Left renal cortex interstitium (tissue), 4 donors: Measurements from ENCODE around the gene ERMN. TPM values are rescaled to one million over a fixed set of nuclear protein-coding genes. Genes with fewer than 3 reads are reported as not detected.
A peak's percentile ranks its signal among the peaks of the same experiment; 100 is the strongest.

Experiments used
- DNase-seq, 4 donors: peaks; one replicate each; pipeline ENCODE4 v3.0.0-alpha.2; 2013; ENCODE audit warnings: low read depth in 4 of 4, low spot score in 2 of 4, missing footprints in 1 of 4
- polyA plus RNA-seq, 4 donors: library from polyadenylated mRNA; unstranded; fragments of 120-200 nt; gene quantifications; one replicate each; pipeline ENCODE4 v1.2.1, GENCODE V29; 2013; ENCODE audit not compliant: insufficient read length in 4 of 4

The ERMN gene
- polyA plus RNA-seq, 4 donors = 0.08 to 0.28 (median 0.16) TPM; not detected in 1

DNA sequence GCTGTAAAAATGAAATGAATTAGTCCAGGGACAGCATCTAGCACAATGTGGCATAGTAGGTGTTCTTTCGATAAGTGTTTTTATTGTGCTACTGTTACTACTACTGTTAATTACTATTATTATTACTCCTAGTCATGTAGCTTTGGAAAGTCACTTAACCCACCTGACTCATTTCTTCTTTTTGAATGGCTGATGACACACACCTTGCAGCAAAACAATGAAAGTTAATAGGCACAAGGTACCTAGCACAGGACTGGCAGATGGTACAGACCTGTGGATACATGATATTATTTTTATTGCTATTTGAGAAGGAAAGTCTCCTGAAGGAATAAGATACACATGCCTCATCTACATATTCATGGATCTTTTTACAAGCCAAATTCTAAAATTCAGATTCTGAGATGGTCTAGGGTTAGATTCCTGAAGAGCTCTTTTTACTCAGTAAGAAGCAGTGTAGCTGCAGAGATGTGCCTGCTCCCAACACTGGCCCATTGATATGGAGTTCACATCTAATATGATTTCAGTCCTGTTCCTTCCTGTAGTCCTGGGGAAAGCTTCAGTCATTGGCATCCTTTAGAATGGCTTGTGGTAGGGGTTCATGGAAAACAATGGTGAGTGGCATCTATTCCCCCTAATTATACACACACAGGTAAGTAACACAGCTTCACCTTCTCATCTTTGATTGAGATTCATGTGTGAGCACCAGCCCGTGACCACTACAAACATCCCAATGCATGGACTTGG is 7.9 kb upstream of the ERMN start:
- DNase-seq = no peak

DNA sequence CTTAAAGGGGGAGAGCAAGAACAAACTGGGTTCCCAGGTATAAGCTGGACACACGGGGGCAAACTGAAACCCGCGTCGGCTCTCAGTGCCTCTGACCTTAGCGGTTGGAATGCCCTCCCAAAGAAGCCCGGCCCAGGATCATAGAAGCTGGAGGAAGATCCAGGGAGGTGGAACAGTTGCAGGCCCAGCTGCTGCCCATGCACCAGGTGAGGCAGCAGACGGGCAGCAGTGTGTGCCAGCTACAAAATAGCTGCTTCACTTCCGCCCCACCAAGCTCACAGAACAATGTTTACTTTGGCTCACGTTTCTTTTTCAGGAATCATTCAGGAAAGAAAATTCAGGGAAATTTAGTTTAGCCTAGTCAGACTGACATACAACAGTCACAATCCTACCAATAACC is 3.9 kb upstream of the ERMN start:
- DNase-seq = no peak

DNA sequence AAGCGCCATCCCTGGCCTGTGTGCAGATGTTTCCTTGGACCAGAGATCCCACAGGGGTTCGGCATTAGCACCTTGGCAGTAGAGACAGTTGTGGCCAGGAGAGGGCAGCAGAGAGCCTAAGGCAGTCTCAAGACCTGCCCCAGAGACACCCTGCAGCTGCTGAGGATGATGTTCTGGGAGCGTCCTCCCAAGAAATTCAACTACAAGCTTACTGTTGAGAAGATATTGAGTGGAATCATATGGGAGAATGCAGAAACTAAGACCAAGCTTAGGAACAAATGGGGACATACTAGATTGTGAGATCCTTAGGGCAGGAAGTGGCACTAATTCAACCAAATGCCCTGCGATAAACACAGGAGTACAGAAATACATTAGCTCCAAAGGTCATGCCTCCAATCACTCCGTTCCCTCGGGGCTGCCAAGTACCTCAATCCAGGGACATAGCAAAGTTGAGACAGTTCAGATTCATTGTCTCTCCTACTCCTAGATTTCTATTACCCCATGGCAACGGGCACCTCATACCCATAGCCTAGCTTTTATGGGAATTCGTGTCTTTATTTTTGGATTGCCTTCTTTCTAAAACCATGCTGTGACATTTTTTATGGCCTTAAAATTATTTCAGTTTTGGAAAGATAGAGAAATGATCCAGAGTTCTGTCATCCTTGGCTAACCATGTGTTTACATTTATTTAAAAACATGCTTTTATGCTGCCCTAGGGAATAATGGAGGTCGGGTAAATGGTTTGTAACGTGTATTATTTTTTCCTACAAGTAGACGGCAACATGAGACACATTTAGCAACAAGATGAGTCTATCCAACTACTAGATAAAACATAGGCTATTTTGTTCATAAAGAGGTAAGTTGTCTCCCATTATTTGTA is 2.2 kb upstream of the ERMN start:
- peak in 3 of 4 donors; percentile 34 to 58 (median 46) for DNase-seq

DNA sequence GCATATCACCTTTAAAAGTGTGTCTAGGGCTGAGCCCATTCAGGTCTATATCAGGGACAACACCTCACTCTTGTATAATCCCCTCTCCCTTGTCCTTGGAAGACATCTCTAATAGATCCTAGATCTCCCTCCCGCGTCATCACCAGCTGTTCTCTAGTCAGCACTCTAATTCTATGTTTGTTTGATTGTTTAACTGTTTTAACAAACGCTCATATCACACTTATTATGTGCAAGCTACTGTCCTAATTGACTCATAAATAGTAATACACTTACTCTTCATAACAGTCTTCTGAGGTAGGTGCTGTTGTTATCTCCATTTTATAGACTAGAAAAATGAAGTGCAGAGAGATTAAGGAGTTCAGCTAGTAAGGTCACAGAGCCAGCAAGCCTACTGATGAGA is 1.6 kb upstream of the ERMN start:
- no peak for DNase-seq

DNA sequence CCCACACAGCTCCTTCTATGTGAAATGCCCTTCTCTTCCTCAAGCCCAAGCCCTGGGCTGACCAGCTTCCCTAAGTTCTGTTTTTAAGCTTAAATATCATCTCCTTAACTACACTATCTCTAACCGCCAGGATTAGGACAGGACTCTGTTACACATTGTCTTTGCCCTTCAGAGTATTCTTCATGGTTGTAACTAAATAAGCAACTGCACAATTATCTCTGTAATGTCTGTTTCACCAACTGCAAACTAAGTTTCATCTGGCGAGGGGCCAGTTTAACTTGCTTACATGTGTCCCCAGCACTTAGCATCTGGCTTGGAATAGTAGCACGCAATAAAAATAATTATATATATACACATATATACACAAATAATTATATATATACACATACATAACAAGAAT is 1.1 kb upstream of the ERMN start:
- DNase-seq = no peak

DNA sequence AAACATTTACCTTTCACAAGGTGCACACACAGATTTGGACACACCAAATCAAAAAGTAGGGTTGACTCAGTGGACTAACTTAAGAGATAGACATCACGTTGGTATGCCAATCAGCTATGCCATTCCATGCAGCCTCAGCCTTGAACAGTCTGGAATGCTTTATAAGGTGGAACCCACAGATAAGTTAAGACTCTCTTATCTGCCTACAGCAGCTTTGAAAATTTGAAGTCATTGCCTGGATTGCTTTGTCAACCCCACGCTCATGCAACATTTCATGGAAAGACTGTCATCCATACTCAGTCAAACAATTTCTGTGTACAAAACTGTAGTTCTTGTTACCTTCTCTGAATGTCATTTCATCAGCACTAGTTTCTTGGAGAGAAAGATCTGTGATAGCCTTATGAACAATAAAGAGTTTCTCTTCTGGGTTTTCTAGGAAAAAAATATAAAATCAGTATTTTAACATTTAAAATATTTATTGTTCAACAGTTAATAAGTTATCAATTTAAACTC is 1.2 kb downstream of the ERMN start:
- no peak for DNase-seq

DNA sequence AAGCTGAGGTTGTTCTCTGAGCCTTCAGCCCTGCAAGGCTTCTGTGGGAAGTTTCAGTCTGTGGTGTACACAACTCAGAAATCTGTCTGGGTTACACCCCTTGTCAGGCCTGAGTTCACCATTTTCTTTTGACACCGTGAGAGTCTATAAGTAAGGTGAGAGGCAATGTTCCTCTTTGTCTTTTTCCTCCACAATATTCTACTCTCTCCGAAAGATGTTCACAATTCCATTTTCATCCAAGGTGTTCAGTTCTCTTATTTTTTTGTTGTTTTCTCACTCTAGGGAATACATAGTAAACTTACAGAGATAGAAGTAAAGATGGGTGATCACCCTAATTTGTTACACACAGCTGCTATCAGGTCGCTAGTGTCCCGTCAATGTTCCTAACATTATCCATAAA is 3.2 kb downstream of the ERMN start:
- DNase-seq = no peak

DNA sequence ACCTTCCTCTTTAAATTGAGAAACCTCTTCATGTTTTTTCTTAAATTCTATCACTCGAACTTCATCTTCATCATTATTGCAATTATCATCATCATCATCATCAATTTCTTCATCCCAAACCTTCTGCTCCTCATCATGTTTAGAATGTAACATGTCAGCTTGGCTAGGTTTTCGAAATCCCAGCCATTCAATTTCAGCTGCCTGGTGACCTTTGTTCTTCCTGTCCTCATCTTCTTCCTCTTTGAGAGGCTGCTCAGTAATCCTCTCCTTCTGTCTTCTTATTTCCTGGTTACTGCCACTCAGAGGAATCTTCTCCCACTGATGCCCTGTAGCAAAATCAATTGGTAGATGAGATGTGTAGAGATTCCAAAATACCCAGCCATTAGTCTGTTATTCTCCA is 4.2 kb downstream of the ERMN start:
- DNase-seq = no peak

DNA sequence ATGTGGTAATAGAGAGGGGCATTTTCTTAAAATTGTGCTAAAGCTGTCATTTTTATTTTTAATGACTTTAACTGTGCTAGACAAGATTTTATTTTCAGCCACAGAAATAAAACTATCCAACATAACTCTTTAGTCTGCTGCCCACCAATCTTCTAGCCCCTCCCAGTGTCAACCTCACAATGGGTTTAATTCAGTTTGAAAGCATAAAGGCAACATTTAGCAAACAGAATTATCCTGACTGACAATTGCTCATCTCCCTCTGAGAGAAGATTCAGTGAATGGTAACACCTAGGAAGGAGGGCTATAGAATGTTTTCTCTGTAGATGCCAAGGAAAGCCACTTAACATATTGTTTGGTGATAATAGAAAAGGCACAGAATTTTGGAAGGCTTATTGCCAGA is 5.2 kb downstream of the ERMN start:
- no peak for DNase-seq

DNA sequence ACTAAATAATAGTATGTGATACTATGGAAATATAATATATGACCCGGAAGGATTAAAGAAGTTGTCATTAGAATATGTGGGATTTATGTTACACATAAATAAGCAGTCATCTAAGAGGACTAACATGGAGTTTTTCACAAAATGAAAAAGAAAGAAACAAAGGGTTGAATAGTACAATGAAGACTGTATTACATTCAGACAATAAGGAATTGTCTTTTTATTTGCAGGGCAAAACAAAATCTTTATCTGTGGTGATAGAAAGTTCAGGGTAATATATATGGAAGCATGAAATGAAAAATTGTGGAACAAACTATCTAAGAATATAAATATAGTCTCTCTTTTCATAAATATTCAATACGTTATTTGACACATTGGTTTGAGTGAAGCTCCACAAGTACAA is 5.8 kb downstream of the ERMN start:
- DNase-seq = no peak

DNA sequence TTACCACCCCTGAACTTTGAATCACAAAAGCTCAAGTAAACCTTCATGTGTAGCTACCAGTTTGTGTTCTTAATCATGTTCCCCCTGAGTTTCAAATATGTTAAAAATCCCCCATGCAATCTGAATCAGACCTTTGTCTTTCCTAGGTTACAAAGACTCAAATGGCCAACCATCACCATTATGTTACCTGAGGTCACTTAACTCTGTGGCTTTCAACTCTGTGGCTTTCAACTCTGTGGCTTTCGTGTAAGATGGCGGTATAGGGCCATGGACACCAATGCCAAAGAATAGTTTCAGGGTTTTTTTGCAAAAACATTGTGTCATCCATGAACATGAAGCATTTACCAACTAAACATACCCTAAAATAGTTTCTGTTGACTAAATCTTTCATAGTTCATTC is 6.7 kb downstream of the ERMN start:
- DNase-seq = no peak

DNA sequence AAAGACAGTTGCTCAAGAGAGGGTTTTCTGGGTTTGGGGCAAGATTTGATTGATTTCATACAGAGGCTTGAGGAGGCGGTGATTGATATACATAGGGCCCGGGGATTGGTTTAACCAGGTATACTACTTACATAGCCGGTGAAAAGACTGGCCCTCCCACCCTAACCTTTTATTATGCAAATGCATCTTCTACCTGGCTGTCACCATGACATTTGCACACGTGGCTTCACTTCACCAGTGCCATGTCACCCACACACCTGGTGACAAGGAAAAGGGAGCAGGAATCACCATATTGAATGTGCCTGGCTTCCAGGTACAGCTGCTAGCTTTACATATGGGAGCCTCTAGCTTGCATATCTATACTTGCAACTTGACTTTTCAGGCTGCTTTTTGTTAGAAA is 9.7 kb downstream of the ERMN start:
- DNase-seq = no peak

DNA sequence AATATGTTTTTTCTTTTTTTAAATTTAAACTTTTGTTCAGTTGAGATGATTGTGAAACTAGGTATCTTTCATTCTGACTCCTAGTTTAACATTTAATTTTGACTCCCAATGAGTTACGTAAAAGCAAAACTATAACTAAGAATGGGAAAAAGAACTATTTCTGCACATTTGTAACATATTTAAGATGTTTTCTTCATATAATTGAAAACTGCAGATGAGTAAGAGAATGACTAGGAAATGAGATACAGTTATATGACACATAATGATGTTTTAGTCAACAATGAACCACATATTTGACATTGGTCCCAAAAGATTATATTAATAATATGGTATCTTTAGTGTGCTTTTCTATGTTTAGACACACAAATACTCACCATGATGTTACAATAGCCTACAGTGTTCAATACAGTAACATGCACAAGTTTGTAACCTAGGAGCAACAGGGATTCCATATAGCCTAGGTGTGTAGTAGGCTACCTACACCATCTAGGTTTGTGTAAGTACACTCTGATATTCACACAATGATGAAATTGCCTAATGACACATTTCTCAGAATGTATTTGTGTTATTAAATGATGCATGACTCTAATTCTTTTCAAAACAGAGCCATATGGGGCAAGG is 12.6 kb downstream of the ERMN start:
- DNase-seq = no peak

DNA sequence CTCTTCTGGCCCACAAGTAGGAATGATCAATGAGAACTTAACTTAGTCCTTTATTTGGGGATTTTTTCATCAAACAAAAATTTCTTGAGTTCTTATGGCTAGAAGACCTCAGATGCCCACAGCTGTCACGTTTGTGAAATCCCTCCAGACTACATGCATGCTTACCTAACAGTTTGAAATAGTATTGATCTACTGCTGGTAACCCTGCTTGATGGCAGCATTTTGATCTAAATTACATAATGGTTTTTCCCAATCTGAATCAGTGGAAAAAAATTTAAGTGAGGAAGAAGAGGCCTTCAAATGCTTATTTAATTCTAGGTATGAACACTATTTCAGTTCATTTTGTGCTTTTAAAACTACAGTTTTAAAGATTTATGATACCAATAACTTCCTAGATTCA is 13.9 kb downstream of the ERMN start:
- DNase-seq = no peak

DNA sequence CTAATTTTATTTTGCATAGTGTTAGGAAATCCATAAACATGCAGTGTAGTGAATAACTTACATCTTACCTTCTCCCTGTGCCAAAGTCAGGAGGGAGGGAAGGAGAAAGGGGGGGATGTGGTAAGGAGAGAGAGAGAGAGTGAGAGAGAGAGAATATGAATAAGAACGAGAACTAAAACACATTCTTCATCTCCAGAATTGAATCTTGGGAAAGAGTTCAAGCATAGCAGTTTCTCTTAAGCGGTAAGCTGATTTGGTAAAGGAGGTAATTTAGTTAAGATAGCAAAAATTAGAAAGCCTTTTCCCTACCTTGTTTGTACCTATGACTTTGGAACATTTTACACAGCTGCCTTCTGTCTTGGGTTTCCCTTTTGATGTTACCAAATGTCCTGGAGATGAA is 15.7 kb downstream of the ERMN start:
- no peak for DNase-seq

DNA sequence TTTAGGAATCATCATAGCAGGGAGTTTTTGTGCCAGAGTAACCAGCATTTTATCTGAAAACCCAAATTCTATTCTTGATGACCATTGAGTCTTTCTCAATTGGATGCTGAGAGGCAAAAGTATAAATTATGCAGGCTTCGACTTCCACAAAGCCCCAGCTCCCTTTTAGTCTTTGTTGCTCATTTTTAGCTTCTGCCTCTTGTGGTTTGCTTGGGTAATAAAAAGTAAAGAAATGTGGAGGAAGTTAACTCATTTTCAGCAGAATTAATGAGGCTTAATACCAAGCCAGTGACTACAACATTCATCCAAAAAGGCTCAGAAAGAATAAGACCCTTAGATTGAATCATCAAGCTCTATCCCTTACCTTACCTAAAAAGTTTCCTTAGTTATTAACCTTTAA is 18.6 kb downstream of the ERMN start:
- no peak for DNase-seq

DNA sequence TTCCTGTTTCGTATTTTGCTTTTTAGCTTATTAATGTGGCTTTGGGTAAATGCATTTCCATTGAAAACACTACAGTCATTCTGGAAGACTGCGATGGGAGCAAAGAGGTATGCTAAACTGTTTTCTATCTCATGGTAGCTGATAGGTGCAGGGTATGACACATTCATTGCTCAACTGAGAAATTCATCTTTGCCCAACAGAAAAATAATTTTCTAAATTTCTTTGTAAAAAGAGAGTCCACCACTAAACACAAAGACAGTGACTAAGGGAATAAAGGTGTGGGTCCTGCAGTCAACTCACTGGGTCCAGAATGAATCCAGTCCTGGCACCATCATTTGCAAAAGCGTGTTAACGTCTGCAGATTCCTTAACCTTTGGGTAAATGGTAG is 19.9 kb downstream of the ERMN start:
- no peak for DNase-seq

DNA sequence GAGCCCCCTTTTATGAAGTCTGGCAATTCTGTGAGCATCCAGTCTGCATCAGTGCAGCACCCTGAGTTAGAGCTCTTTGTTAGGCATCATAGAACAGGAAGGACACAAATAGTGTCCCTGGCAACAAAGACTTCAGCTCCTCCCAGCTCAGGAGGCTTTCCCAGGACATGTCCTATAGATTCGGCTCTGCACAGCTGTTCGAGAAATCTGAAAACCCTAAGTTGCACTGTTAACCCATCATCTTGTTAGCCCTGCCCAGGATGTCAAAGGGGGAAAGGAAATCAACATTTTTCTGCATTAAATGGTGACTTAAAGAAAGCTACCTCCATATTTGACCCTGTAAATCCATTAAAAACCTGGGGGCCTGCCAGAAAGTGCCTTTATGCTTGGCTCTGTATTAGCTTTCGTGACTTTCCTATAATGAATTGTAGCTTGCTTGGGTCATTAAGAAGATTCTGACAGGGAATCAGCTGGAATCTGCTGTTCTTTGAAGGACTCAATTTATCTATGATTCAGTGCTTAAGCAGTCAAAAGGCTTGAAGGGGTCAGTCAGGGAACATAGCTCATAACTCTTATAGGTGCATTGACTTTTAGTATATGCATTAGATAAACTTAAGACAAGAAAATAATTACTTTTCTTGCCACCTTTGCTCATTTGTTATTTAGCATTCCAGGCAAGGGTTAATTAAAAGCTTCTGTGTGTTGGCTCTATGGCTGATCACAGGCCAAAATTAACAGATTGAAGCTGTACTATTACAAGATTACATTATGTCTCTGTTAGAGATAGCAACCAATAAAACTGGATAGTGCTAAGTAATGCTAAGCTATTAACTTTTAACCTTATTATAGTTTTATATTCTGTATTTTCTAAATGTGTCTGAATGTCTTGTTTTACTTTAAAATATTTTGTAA is 20.6 kb downstream of the ERMN start:
- DNase-seq = peak in 3 of 4 donors; percentile 15 to 37 (median 29)

DNA sequence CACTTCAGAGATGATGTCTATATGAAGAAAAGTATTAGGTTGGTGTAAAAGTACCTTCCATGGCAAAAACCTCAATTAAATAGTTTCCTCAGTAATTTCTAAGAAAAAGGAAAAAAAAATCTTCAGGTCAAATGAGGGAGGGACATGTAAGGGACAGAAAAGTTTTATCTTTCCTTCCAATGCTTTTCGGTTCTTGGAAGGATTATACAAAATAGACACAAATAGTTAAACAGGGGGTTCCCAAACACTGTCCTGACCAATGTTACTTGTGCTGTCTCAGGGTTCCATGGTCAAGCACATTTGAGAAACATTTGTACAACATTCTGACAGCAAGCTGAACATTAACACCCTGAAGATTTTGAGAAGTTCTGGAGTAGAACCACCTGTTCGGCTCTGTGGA is 22.0 kb downstream of the ERMN start:
- no peak for DNase-seq

DNA sequence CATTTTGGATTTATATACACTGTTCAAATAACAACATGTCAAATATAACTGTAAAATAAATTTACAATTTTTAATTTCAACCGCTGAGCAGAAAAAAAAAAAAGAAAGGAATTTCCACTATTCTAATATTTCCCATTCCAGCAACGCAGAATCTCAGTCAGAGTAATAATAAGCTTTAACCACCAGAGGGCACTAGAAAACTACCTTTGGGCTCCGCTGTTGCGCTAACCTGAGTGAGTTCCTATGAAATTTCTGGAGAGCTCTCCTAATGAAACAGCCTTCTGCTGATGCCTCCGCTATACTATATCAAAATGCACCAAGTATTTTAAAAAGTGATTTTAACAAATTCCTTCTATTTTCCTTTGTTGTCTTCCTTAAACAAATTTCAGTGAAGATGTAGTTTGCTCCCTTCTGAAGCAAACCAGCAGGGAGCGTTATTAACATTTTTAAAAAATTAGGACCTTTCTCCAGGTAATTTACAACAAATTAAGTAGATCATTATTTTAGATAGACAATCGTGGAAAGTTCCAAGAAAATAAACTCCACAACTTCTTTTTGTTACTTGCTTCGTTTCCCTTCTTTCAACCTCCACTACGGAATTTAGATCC is 23.0 kb downstream of the ERMN start:
- peak; percentile 15 to 45 (median 22) for DNase-seq
